ENCODE measurements around the gene MINK1.
A peak's percentile ranks its signal among the peaks of the same experiment; 100 is the strongest.

Gene MINK1

DNA sequence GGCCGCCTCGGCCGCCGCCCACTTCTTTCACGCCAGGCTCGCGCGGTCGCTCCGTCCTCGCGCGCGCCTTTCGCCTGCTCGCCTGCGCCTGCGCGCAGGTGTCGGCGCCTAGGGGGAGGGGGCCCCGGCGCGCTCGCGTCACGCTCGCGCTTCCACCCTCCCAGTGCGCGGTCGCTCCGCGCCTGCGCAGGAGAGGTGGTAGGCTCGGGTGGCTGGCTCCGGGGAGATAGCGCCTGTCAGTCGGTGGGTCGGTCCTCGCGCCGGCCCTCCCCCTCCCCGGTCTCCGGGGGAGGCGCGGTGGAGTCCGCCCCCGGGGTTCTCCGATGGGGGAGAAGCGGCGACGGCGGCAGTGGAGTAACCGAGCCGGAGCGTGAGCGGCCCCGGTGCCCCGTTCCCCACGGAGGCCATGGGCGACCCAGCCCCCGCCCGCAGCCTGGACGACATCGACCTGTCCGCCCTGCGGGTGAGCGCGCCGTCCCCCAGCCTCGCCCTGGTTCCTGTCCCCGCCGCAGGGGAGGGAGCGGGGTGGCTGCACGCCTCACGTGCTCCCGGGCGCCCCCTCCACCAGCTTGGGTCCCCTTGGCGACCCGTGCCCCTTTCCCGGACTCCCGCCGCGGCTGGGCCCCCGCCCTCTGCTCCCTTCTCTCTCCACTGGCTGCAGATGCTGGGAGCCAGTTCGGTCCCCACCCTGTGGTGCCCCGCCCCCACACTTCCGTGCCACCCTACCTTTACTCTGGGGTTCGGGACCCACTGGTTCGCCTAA lies at the start of gene MINK1:
MINK1 (plus strand) TSS at position 163 of the 763 bp plus-strand sequence; CDS start at position 407, 244 bp downstream.
- DNase-seq = peak; percentile 91

DNA sequence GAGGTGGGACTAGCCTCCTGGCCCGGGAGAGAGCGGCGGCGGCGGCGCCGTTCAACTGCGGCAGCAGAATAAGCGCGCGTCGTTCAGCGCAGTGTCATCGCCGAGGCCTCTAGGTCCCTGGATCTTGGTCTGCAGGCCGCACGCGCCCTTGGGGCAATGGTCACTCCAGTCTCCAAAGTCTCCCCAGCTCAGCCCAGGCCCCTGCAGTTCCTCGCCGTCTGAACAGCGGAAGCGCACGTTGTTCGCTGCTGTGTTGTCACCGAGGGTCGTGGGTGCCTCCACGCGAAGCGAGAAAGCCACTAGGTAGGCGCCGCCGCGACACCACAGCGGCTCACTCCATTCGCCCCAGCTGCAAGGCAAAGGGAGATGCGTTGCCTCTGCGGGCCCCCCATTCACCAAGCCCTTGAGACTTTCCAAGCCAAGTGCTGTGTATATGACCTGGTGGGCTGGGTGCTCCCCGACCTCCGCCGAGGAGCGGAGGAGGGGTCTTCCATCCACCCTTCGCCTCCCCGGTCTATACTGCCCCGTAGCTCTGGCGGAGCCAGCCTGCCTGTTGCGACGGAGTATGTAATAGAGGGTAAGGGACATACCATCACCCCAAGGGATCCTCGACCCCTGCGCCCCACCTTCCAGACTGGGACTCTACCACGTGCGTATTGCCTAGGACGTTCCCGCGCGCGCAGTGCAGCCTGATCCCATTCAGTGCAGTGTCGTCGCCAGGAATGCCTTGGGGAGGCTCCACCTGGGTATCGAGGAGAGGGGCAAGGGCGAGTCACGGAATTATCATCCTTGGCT lies 47.6 kb upstream of the MINK1 start:
- no peak for DNase-seq

DNA sequence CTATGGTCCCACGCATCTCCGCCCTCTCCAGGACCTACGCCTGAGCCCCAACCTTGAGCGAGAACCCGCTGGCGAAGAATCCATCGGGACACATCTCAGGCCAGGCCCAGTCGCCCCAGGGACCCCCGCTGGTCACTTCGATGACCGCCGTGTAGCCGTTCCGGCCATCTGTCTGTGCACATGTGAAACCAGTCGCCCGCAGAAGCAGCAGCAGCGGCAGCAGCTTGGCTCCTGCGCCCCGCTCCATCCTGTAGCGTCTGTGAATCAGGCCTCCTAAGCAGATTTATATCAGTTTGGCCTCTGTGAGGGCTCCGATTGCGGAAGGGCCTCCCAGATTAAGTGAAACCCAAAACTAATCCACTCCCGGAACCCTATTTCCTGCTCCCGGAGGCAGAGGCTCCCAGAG lies 47.0 kb upstream of the MINK1 start, which contains the start of gene VMO1:
VMO1 (minus strand) TSS at position 259 of the 406 bp plus-strand sequence; CDS start at position 247, 12 bp downstream.
- DNase-seq = no peak

GRCh38 chr17:4786516-4786915 lies 46.6 kb upstream of the MINK1 start:
- DNase-seq = no peak

- DNase-seq = no peak
Measured at GRCh38 chr17:4788159-4788806, 44.9 kb upstream of the MINK1 start.

GRCh38 chr17:4788807-4789700 lies 44.1 kb upstream of the MINK1 start, which contains the start of gene GLTPD2:
TSS of gene GLTPD2 (plus strand) at chr17:4788964. CDS start at chr17:4789012, 48 bp downstream.
- DNase-seq = no peak

GRCh38 chr17:4789701-4789950 lies 43.5 kb upstream of the MINK1 start:
- no peak for DNase-seq

- DNase-seq = peak; percentile 72
Measured at GRCh38 chr17:4789951-4790704, 43.0 kb upstream of the MINK1 start.

GRCh38 chr17:4790705-4791088 lies 42.4 kb upstream of the MINK1 start:
- DNase-seq = no peak

DNA sequence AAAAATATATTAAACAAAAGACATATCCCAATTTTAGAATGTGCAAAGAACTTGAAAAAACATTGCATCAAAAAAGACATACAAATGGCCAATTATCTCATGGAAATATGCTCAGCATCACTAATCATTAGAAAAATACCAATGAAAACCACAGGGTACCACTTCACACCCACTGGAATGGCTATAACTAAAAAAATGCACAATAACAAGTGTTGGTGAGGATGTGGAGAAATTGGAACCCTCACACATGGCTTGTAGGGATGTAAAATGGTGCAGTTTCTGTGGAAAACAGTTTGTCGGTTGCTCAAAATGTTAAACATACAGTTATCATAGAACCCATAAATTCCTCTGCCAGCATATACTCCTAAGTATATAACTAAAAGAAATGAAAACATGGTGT lies 38.0 kb upstream of the MINK1 start:
- DNase-seq = no peak

DNA sequence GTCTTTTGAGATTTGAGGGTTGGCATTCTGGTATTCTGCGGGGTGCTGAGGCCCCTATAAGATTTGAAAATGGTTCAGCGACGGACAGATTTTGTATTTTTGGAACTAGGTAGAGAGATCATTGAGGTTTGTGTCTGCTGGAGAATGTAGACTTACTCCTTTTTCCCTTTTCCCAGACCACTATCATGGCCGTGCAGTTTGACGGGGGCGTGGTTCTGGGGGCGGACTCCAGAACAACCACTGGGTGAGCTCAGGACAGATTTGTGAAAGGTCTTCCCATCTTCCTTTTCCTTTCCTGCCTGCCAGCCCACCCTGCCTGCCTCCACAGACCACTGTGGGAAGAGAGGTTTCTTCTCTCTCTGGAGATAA lies 36.6 kb upstream of the MINK1 start:
- DNase-seq = no peak

DNA sequence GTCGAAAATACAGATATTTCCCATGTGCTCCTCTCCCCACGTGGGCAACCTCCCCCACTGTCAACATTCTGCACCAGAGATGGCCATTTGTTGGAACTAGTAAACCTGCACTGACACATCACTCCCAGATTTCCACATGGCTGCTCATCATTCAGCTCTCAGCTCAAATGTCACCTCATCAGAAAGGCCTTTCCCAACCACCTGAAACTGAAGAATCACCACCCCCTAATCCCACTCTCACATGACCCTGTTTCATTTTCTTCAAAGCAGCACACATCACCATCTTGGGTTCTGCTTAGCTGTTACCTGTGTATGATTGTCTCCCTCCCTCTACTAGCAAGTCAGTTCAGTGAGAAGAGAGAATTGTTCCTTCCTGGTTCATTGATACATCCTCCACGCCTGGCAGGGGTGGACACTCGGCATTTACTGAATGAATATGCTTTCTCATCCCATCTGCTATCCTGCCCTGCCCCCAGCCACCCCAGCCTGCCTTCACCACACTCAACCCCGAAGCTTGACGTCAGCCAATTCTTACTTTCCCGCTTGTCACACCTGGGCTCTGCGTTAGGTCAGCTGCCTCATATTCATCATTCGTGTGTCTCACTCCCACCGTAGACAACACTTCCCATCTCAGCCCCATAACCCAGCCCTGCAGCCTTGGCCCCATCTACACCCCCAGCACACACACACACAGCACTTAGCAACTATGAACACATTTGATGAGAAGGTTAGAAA lies 32.5 kb upstream of the MINK1 start:
- no peak for DNase-seq

DNA sequence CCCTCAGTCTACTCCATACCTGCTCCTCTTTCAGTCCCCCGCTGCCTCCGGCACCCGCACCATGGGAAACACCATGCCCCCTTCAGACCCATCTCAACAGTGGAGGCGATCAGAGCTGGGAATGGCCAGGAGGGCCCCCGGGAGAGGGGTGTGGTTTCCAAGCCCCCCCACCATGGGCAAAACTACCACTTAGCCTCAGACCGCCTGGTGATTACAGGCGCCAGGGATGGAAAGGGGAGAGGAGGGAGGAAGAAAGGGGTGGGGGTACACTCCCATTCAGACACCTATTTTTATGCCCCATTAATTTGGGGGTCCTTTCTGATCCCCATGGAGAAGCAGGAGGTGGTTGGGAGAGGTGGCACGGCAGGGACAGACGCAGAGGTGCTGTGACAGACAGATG lies 30.9 kb upstream of the MINK1 start, which contains the start of gene C17orf114:
C17orf114 (minus strand) TSS at position 101 of the 400 bp plus-strand sequence.
- DNase-seq = no peak

DNA sequence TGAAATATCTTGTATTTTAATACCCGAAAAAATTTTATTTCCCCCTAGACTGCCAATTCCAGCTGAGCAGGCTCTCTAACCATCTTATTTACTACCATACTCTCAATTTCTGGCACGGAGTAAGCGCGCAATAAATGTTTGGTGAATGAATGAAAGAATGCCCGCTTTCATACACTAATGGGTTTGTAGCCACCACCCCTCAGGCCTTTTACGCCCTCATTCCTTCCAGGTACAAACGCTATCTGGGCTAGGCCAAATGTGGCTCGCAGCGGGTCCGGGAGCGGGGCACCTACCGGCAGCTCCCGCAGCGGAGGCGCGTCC lies 26.7 kb upstream of the MINK1 start:
- DNase-seq = no peak

- peak; percentile 77 for DNase-seq
Measured at GRCh38 chr17:4806777-4807604, 26.1 kb upstream of the MINK1 start, which contains the start of gene PLD2. TSS of gene PLD2 (plus strand) at chr17:4807152. CDS start at chr17:4807773, 621 bp downstream.

- DNase-seq = no peak
Measured at GRCh38 chr17:4807605-4808377, 25.3 kb upstream of the MINK1 start.

DNA sequence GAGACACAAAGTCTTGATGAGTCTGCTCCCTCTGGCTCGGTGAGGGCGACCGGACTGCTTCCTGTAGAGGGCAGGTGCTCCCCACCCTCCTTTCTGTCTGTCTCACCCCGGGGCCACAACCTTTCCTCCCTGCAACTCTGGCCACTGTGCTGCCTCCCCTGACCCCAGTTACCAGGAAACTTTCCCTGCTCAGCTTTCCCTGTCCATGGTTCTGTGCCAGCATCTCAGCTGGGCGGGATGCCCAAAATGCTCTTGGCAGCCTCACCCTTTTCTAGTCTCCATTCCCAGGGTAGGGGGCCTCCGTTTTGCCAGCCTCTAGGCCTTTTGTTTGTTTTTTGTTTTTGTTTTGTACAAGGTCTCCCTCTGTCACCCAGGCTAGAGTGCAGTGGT lies 24.8 kb upstream of the MINK1 start:
- no peak for DNase-seq

DNA sequence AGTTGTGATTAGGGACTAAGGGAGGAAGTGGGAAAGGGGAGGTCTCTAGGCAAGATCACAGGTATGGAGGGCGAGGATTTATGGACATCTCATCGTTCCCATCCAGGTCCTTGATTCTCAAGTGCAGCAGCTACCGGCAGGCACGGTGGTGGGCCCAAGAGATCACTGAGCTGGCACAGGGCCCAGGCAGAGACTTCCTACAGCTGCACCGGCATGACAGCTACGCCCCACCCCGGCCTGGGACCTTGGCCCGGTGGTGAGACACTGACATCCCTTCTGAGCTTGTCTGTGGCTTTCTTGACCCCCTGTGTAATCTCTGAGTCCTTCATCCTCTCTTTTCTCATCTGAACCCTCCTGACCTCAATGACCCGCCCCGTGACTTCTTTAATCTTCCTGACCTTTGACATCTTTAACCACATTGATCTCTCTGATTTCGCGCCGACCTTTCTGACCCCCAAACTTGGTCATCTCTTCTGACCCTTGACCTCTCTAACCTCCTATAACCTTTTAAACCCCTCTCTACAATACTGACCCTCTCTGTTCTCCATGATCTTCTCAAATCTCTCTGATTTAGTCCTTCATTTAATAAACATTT lies 22.3 kb upstream of the MINK1 start:
- DNase-seq = no peak

- DNase-seq = no peak
Measured at GRCh38 chr17:4811471-4811870, 21.7 kb upstream of the MINK1 start.
